Progenitor cell of endocrine pancreas (in vitro differentiated cells): ENCODE data around the gene GNAI3. TPM values are rescaled to one million over a fixed set of nuclear protein-coding genes. Genes with fewer than 3 reads are reported as not detected.
A peak's percentile ranks its signal among the peaks of the same experiment; 100 is the strongest.

Experiments
- DNase-seq: peaks from one replicate; pipeline ENCODE4 v3.0.0; 2021; ENCODE audit warnings: low spot score; ENCODE audit not compliant: unreplicated experiment
- H3K27ac Mint-ChIP-seq: 2 replicates; pipeline ENCODE4 v1.8.0; 2021; ENCODE audit warnings: mild to moderate bottlenecking, moderate library complexity, mixed read lengths
- H3K27me3 Mint-ChIP-seq: 2 replicates; pipeline ENCODE4 v1.8.0; 2021; ENCODE audit warnings: mixed read lengths
- H3K36me3 Mint-ChIP-seq: 2 replicates; pipeline ENCODE4 v1.8.0; 2022; ENCODE audit warnings: mixed read lengths; ENCODE audit not compliant: insufficient read depth
- H3K4me1 Mint-ChIP-seq: 2 replicates; pipeline ENCODE4 v1.8.0; 2021; ENCODE audit warnings: low read depth, mixed read lengths
- H3K4me3 Mint-ChIP-seq: 2 replicates; pipeline ENCODE4 v1.8.0; 2021; ENCODE audit warnings: low read depth, mild to moderate bottlenecking, moderate library complexity, mixed read lengths
- H3K9me3 Mint-ChIP-seq: 2 replicates; pipeline ENCODE4 v1.8.0; 2021; ENCODE audit warnings: low read depth, mixed read lengths
- total RNA-seq: library from RNA; stranded (reverse); gene quantifications from 2 replicates; pipeline ENCODE4 v1.2.1, GENCODE V29; 2021
- TF ChIP-seq, protein P1 (sequence below): fragments of 200-600 bp; sonication (generic); IDR thresholded peaks from one replicate; pipeline ENCODE4 v1.5.0; 2021; ENCODE audit warnings: antibody characterized with exemption, mild to moderate bottlenecking; ENCODE audit not compliant: unreplicated experiment

Gene GNAI3
- total RNA-seq, 1 donor from 2014 or later: 10.0 TPM

DNA sequence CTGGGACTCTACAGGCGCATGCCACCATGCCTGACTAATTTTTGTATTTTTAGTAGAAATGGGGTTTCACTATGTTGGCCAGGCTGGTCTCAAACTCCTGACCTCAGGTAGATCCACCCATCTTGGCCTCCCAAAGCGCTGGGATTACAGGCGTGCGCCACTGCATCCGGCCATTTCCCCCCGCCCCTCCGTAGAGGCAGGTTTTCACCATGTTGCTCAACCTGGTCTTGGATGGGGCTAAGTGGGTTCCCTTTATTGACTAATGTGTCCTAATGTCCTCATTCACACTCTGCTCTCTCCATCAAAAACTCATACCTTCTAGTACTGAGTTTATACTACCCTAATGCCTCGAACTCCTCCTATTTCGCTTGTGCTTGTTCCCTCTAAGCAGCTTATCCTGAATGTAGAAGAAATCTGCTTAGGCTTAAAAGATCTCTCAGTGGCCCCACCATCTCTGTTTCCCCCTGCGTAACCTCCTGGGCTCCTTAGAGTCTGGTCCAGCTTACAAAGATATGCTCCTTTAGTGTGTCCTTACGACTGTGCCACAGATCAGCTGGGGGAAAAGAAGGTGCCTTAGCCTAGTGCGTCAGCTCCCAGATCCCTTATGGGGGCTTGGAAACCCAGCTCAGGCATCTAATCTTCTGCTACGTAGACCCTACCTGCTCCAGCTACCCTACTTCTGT, 63.0 kb downstream of the GNAI3 start:
- Mint-ChIP-seq H3K4me1 (peaks cover 11% of the 10 kb centered on the region), H3K27me3 (peaks cover 2% of the 10 kb centered on the region), H3K9me3 (no peaks in the 10 kb centered on the region), H3K4me3 (no peak overlapping the region), H3K27ac (no peak overlapping the region), H3K36me3 (no peaks in the 10 kb centered on the region)
- TF ChIP-seq, protein P1, sequence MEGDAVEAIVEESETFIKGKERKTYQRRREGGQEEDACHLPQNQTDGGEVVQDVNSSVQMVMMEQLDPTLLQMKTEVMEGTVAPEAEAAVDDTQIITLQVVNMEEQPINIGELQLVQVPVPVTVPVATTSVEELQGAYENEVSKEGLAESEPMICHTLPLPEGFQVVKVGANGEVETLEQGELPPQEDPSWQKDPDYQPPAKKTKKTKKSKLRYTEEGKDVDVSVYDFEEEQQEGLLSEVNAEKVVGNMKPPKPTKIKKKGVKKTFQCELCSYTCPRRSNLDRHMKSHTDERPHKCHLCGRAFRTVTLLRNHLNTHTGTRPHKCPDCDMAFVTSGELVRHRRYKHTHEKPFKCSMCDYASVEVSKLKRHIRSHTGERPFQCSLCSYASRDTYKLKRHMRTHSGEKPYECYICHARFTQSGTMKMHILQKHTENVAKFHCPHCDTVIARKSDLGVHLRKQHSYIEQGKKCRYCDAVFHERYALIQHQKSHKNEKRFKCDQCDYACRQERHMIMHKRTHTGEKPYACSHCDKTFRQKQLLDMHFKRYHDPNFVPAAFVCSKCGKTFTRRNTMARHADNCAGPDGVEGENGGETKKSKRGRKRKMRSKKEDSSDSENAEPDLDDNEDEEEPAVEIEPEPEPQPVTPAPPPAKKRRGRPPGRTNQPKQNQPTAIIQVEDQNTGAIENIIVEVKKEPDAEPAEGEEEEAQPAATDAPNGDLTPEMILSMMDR: no peak
- no peak for DNase-seq

DNA sequence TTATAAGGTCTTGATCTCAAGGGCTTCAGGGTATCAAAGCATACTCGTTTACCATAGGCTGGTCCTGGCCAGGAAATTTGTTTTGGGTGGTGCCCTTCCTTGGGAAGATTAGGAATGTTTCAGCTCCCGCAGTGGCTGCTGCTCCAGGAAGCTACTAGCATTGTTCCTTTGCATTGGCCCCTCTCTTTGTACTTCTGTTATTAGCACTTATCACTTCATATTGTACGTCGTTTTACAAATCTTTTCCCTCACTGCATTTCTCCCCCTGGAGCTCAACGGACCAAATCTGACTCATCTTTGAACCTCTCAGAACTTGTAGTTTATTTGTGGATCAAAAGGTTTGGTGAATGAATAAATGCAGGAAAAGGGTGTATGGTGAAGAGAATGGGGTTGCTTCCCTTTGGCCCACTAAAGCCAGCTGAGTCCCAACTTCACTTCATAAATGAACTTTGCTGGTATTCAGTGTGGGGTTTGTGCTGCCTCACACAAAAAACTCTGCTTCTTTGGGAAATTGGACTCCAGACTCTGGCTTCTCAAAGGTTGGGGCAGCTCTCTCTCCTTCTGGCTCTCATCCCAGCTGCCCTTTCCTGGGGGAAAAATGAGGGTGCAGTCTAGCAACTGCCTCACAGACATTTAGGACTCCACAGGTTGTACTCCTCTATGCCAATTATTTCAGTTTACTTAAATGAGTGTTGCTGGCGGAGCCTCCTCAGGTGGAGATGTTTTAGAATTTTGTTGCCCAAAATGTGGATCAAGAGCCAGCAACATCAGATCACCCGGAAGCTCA, 65.1 kb downstream of the GNAI3 start:
- Mint-ChIP-seq H3K27me3 (peaks cover 6% of the 10 kb centered on the region), H3K4me3 (no peak overlapping the region), H3K36me3 (no peaks in the 10 kb centered on the region), H3K4me1 (peaks cover 20% of the 10 kb centered on the region), H3K9me3 (no peaks in the 10 kb centered on the region), H3K27ac (no peak overlapping the region)
- no peak for DNase-seq
- TF ChIP-seq, protein P1: no peak

DNA sequence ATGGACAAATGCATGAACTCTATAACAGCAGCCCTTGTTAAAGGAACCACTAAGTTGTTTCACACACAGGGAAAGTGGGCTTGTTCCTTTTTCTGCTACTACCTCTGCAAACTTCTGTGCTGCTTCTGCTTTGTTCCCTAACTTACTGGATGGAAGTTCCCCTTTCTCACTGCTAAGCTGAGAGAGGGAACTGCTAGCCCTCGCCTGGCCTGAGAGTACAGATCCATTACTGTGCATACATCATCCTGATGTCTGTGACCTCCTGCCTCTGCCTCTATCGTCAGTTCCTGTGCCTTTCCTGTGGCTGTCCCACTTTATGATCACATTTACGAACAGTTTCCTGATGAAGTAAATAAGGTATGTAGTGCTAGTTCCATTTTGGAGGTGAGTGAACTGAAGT, 67.5 kb downstream of the GNAI3 start:
- Mint-ChIP-seq H3K27me3 (peaks cover 6% of the 10 kb centered on the region), H3K36me3 (no peaks in the 10 kb centered on the region), H3K4me1 (peaks cover 33% of the 10 kb centered on the region), H3K27ac (no peak overlapping the region), H3K4me3 (no peak overlapping the region), H3K9me3 (no peaks in the 10 kb centered on the region)
- no peak for DNase-seq
- TF ChIP-seq, protein P1: no peak

DNA sequence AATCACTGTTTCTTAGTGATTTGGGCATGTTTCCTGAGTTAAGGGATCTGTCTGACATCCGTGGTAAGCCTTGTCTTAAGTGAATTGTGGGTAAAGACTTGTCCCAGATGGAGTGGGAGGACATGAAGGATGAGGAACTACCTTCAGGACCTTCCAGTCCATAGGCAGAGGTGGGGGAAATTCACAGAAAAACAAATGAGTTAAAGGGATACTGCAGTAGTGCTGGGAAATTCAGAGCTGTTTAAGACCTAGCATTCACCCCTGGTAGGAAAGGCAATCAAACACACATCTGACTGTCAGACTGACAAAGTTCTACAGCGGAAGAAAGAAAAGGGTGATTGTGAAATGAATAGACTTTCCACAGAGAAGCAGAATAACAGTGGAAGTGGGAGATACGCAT, 68.0 kb downstream of the GNAI3 start:
- no peak for DNase-seq
- H3K36me3 Mint-ChIP-seq: no peaks in the 10 kb centered on the region
- no peaks in the 10 kb centered on the region for H3K9me3 Mint-ChIP-seq
- H3K27me3 Mint-ChIP-seq: peaks cover 6% of the 10 kb centered on the region
- peaks cover 33% of the 10 kb centered on the region for H3K4me1 Mint-ChIP-seq
- H3K4me3 Mint-ChIP-seq: no peak overlapping the region
- no peak overlapping the region for H3K27ac Mint-ChIP-seq
- TF ChIP-seq, protein P1: no peak

DNA sequence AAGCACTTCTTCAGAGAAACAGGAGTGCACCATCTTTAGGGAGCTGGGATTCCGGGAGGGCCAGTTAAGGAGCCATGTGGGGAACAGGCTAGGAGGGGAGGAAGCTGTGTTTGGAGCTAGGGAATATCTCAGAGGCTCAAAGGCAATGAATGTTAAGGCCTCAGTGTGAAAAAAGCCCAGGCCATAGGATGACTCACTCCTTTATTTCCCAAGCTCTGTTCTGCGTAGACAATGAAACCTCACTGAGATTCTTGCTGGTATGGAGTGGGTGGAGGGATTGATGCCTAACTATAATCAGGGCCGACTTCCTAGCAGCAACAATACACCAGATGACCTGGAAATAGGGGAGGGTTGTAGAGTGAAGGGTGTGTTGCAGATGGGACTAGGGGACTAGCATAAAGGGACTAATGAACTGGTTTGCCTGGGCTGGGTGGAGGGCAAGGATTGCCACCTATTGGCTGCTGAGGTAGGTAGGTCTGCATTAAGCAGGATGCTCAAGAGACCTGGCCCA, 68.9 kb downstream of the GNAI3 start:
- Mint-ChIP-seq H3K36me3 (no peaks in the 10 kb centered on the region), H3K27me3 (peaks cover 6% of the 10 kb centered on the region), H3K4me3 (no peak overlapping the region), H3K27ac (peak overlapping the region; percentile 67), H3K9me3 (no peaks in the 10 kb centered on the region), H3K4me1 (peaks cover 36% of the 10 kb centered on the region)
- TF ChIP-seq, protein P1: no peak
- DNase-seq: no peak
